ENCODE data around the gene EPHB4. TPM values are rescaled to one million over a fixed set of nuclear protein-coding genes. Genes with fewer than 3 reads are reported as not detected.

The EPHB4 gene
- total and polyA plus RNA-seq, 2 of the 8 experiments (the other 6 are each of a cell fraction or from before 2014, with no cell fraction given) = 85.0 to 113 TPM

DNA sequence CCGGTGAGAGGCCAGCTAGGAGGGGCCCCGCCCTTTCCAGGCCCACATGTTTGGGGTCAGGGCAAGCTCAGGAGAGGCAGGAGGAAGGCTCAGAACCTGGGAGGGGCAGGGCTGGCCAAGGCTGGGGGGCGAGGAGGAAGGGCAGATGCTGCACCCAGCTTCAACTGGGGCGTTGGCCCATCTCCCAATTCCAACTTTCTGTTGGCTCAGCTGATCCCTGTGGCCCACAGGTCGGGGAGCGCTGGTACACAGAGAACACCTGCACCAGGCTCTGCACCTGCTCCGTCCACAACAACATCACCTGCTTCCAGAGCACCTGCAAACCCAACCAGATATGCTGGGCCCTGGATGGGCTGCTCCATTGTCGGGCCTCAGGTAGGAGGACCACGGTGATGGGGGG, 53.8 kb downstream of the EPHB4 start:
- CTCF ChIA-PET (ENCODE audit: partially characterized antibody) = interaction anchor here (0.5 to 2.3 kb wide), 12 partner anchors 8 to 299 kb away, joined by 3 to 6 read pairs (median 4); partner anchors contain the start of genes FBXO24, POP7 and SLC12A9

More for the DNA sequence above, 53.8 kb downstream of the EPHB4 start:
- no peak overlapping the region for H4K8ac ChIP-seq (ENCODE audit: extremely low read depth, insufficient read depth, low read length)
- H3K14ac ChIP-seq (ENCODE audit: insufficient read length) = no peak overlapping the region
- H3K4me3 ChIP-seq (ENCODE audit: extremely low read depth in 1 of 4, insufficient read depth in 2 of 4, low read depth in 3 of 4, low read length in 4 of 4) = no peak overlapping the region
- H3K9ac ChIP-seq (replicated peaks in 1 of 4; ENCODE audit: extremely low read depth in 1 of 4, low read depth in 3 of 4, low read length in 3 of 4) = no peak overlapping the region
- no peak overlapping the region for H2AFZ ChIP-seq (ENCODE audit: low read length)
- no peak overlapping the region for H3K4ac ChIP-seq (replicated peaks; ENCODE audit: insufficient read length, low read depth, low read length)
- no peak overlapping the region for H2BK120ac ChIP-seq (replicated peaks; ENCODE audit: low read depth, low read length)
- no peaks in the 10 kb centered on the region for H3K79me1 ChIP-seq (ENCODE audit: low read depth, low read length)
- no peaks in the 10 kb centered on the region for H4K20me1 ChIP-seq (replicated peaks in 1 of 2; ENCODE audit: control insufficient read depth in 1 of 2, insufficient read depth in 2 of 2, low read length in 2 of 2)
- H2BK12ac ChIP-seq (ENCODE audit: low read depth, low read length) = no peak overlapping the region
- no peak overlapping the region for H3K27ac ChIP-seq (ENCODE audit: low read depth, low read length)
- POLR2A ChIA-PET (ENCODE audit: partially characterized antibody) = interaction anchor here (1.1 kb wide), 1 partner anchor 13 kb away, joined by 3 read pairs; no protein-coding TSS in a partner anchor
- no peaks in the 10 kb centered on the region for H3K23me2 ChIP-seq (ENCODE audit: low read depth, low read length)
- H4K5ac ChIP-seq (ENCODE audit: insufficient read length, low read depth, low read length) = no peak overlapping the region
- no peak overlapping the region for H3K23ac ChIP-seq (ENCODE audit: insufficient read length)
- no peak overlapping the region for H2BK20ac ChIP-seq (ENCODE audit: low read length)
- no peaks in the 10 kb centered on the region for H3K79me2 ChIP-seq (ENCODE audit: control insufficient read depth in 1 of 2, insufficient read depth in 2 of 2, low read length in 2 of 2)
- no peak for DNase-seq (ENCODE audit: low read depth in 1 of 2, low spot score in 2 of 2)
- no peak overlapping the region for H3K56ac ChIP-seq (replicated peaks; ENCODE audit: insufficient read length, low read depth, low read length)
- TF ChIP-seq, protein P1, sequence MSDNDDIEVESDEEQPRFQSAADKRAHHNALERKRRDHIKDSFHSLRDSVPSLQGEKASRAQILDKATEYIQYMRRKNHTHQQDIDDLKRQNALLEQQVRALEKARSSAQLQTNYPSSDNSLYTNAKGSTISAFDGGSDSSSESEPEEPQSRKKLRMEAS (IDR thresholded peaks at IDR 0.05) = no peak
- TF ChIP-seq JUND (IDR thresholded peaks at IDR 0.05; ENCODE audit: low read length) (no peak), TEAD4 (IDR thresholded peaks at IDR 0.05; ENCODE audit: low read depth, low read length) (no peak), SP1 (IDR thresholded peaks at IDR 0.05; ENCODE audit: low read depth, low read length) (no peak), USF2 (IDR thresholded peaks at IDR 0.05; ENCODE audit: low read length) (no peak), SUZ12 (IDR thresholded peaks at IDR 0.05; ENCODE audit: low read length) (no peak), RNF2 (IDR thresholded peaks at IDR 0.05; ENCODE audit: borderline replicate concordance, low read depth, low read length, missing control alignments, poor library complexity, severe bottlenecking) (no peak), BACH1 (IDR thresholded peaks at IDR 0.05; ENCODE audit: low read length) (no peak)
- H3K18ac ChIP-seq (ENCODE audit: extremely low read depth, low read length) = no peak overlapping the region
- no peaks in the 10 kb centered on the region for H3K36me3 ChIP-seq (ENCODE audit: control insufficient read depth in 2 of 4, insufficient read depth in 4 of 4, low read length in 3 of 4)
- H2AK5ac ChIP-seq (ENCODE audit: low read depth, low read length) = no peak overlapping the region
- H2BK5ac ChIP-seq (ENCODE audit: low read depth, low read length) = no peak overlapping the region
- 92% methylated on average over 8 of the region's 9 CpGs; no CpG with 5 or more reads in 1 of the 2 experiments for WGBS, 2 experiments (ENCODE audit: extremely low coverage in 1 of 2, insufficient coverage in 1 of 2, insufficient read length in 1 of 2, insufficient replicate concordance in 2 of 2, low coverage in 1 of 2, low lambda C conversion rate in 2 of 2, missing lambda C conversion rate in 1 of 2)
- no peaks in the 10 kb centered on the region for H3K27me3 ChIP-seq (replicated peaks in 1 of 4; ENCODE audit: control insufficient read depth in 3 of 4, extremely low read depth in 1 of 4, insufficient read depth in 3 of 4, low read length in 3 of 4)
- no peak overlapping the region for H2BK15ac ChIP-seq (ENCODE audit: low read length)
- no peaks in the 10 kb centered on the region; a peak in 1 of 4 replicates for H3K9me3 ChIP-seq (ENCODE audit: insufficient read depth in 2 of 2, low read depth in 1 of 2, low read length in 1 of 2)
- no peak for FAIRE-seq
- no peaks in the 10 kb centered on the region; a peak in 1 of 7 replicates for H3K4me1 ChIP-seq (replicated peaks in 1 of 4; ENCODE audit: control insufficient read depth in 3 of 4, insufficient read depth in 4 of 4, low read length in 3 of 4)
- H3K4me2 ChIP-seq (ENCODE audit: insufficient read depth in 1 of 2, low read depth in 2 of 2, low read length in 2 of 2) = no peak overlapping the region
- no peak overlapping the region for H4K91ac ChIP-seq (replicated peaks; ENCODE audit: insufficient read length, low read length)

All from H1 (cell line).